Fibroblast of skin of left quadriceps (primary cell): ENCODE data around the gene CXXC5.

Experiments
- DNase-seq, 2 experiments: peaks; one replicate each; pipeline ENCODE4 v3.0.0-alpha.2; 2013; ENCODE audit warnings: low read depth in 2 of 2

Gene CXXC5

GRCh38 chr5:139680368-139681111 is 32.4 kb downstream of the CXXC5 start:
- DNase-seq, result no peak

- no peak for DNase-seq
Measured at GRCh38 chr5:139681112-139681458, 32.9 kb downstream of the CXXC5 start.

GRCh38 chr5:139681466-139681865 is 33.3 kb downstream of the CXXC5 start:
- DNase-seq, result no peak

- DNase-seq, result no peak
Measured at GRCh38 chr5:139682016-139682975, 34.1 kb downstream of the CXXC5 start.

GRCh38 chr5:139683295-139684271 is 35.4 kb downstream of the CXXC5 start:
- DNase-seq, result no peak

- no peak for DNase-seq
Measured at GRCh38 chr5:139684350-139684880, 36.3 kb downstream of the CXXC5 start.

- DNase-seq, result no peak
Measured at GRCh38 chr5:139684881-139685749, 37.0 kb downstream of the CXXC5 start.

GRCh38 chr5:139685886-139686285 is 37.7 kb downstream of the CXXC5 start:
- DNase-seq, result no peak

GRCh38 chr5:139686356-139686705 is 38.2 kb downstream of the CXXC5 start:
- DNase-seq, result no peak

GRCh38 chr5:139686706-139687441 is 38.7 kb downstream of the CXXC5 start:
- DNase-seq, result no peak

- DNase-seq, result no peak
Measured at GRCh38 chr5:139687656-139688055, 39.5 kb downstream of the CXXC5 start.

- DNase-seq, result no peak
Measured at GRCh38 chr5:139688088-139688702, 40.0 kb downstream of the CXXC5 start.

GRCh38 chr5:139688751-139689372 is 40.7 kb downstream of the CXXC5 start:
- DNase-seq, result no peak

GRCh38 chr5:139689631-139690063 is 41.5 kb downstream of the CXXC5 start:
- no peak for DNase-seq

- DNase-seq, result no peak
Measured at GRCh38 chr5:139690064-139690802, 42.1 kb downstream of the CXXC5 start.

- no peak for DNase-seq
Measured at GRCh38 chr5:139690803-139691629, 42.9 kb downstream of the CXXC5 start.

GRCh38 chr5:139692148-139692547 is 44.0 kb downstream of the CXXC5 start:
- no peak for DNase-seq
